Loucy (cell line): Measurements from ENCODE around the gene RLN2.
A peak's percentile ranks its signal among the peaks of the same experiment; 100 is the strongest.

Source experiments
- H2AFZ ChIP-seq: fragments of 200-600 bp; sonication (generic); 2 replicates; pipeline ENCODE4 v1.6.0; 2016; ENCODE audit warnings: antibody characterized with exemption, mild to moderate bottlenecking, low read length, moderate library complexity
- H3F3A ChIP-seq: fragments of 200-600 bp; 2 replicates; pipeline ENCODE4 v1.6.0; 2016; ENCODE audit warnings: antibody characterized with exemption, low read depth, mild to moderate bottlenecking
- H3K27me3 ChIP-seq: fragments of 200-600 bp; sonication (generic); 2 replicates; pipeline ENCODE4 v1.6.1; 2014; ENCODE audit warnings: low read length, mild to moderate bottlenecking; ENCODE audit not compliant: insufficient read depth, poor library complexity, severe bottlenecking
- H3K36me3 ChIP-seq: fragments of 200-600 bp; sonication (generic); 2 replicates; pipeline ENCODE4 v1.6.1; 2016; ENCODE audit warnings: low read length; ENCODE audit not compliant: insufficient read depth
- H3K4me1 ChIP-seq: fragments of 200-600 bp; sonication (generic); 2 replicates; pipeline ENCODE4 v1.5.1; 2014; ENCODE audit warnings: low read length, mild to moderate bottlenecking; ENCODE audit not compliant: insufficient read depth, poor library complexity, severe bottlenecking
- H3K4me2 ChIP-seq: fragments of 200-600 bp; sonication (generic); 2 replicates; pipeline ENCODE4 v1.6.0; 2014; ENCODE audit warnings: antibody characterized with exemption, low read length, low read depth, mild to moderate bottlenecking; ENCODE audit not compliant: poor library complexity, severe bottlenecking
- H3K4me3 ChIP-seq: fragments of 200-600 bp; sonication (generic); 2 replicates; pipeline ENCODE4 v1.5.1; 2014; ENCODE audit warnings: low read length, mild to moderate bottlenecking, mixed read lengths; ENCODE audit not compliant: poor library complexity, severe bottlenecking
- H3K79me2 ChIP-seq: fragments of 200-600 bp; sonication (generic); 2 replicates; pipeline ENCODE4 v1.6.1; 2014; ENCODE audit warnings: low read length; ENCODE audit not compliant: insufficient read depth
- H3K9ac ChIP-seq: fragments of 200-600 bp; sonication (generic); 2 replicates; pipeline ENCODE4 v1.6.0; 2014; ENCODE audit warnings: mild to moderate bottlenecking, low read depth, low read length, moderate library complexity; ENCODE audit not compliant: poor library complexity, severe bottlenecking
- H3K9me2 ChIP-seq: fragments of 200-600 bp; sonication (generic); replicated peaks from 2 replicates; pipeline ENCODE4 v1.6.1; 2016; ENCODE audit warnings: low read depth, low read length, mixed read lengths
- H3K9me3 ChIP-seq: fragments of 200-600 bp; sonication (generic); 2 replicates; pipeline ENCODE4 v1.6.1; 2014; ENCODE audit warnings: mild to moderate bottlenecking, antibody characterized with exemption, low read length, low read depth; ENCODE audit not compliant: insufficient read depth
- H4K20me1 ChIP-seq: fragments of 200-600 bp; sonication (generic); 2 replicates; pipeline ENCODE4 v1.6.0; 2014; ENCODE audit warnings: antibody characterized with exemption, low read length, mild to moderate bottlenecking; ENCODE audit not compliant: insufficient read depth, poor library complexity, severe bottlenecking
- EZH2phosphoT487 ChIP-seq: fragments of 200-600 bp; IDR thresholded peaks from 2 replicates; pipeline ENCODE4 v1.6.1; 2018; ENCODE audit warnings: antibody characterized with exemption, mild to moderate bottlenecking, moderate library complexity, borderline replicate concordance
- TF ChIP-seq, protein P1 (sequence below): fragments of 200-600 bp; sonication (generic); conservative IDR thresholded peaks from 2 replicates; pipeline ENCODE4 v1.5.1; 2014; ENCODE audit warnings: mild to moderate bottlenecking, antibody characterized with exemption, low read length

RLN2 gene

DNA sequence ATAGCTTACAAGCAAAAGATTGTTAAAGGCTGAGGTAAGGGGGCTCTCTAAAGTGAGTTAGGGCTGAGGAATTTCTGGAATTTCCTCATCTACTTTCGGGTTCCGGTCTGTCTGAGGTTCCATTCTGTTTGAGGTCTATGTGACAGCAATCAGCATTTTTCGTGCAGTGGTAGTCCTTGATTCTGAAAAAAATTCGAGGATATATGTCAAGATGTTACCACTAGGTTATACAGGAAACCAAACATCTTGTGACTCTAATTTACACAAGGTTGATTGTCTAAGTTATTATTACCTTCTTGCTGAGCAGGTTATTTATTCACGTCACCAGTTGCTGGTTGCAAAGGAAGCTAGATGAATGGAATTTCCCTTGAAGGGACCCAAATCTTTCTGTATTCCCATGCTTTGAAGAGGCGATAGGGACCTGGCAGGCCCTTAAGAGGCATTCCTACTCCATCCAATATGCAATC, 35.2 kb downstream of the RLN2 start:
- Histone ChIP-seq H3K4me3 (no peak overlapping the region), H3K9me3 (no peaks in the 10 kb centered on the region), H3K9me2 (no peaks in the 10 kb centered on the region), H3K36me3 (no peaks in the 10 kb centered on the region), H3K9ac (no peak overlapping the region), H3K79me2 (no peaks in the 10 kb centered on the region), H2AFZ (no peak overlapping the region), H3F3A (no peaks in the 10 kb centered on the region), H4K20me1 (no peaks in the 10 kb centered on the region), H3K27me3 (no peaks in the 10 kb centered on the region), H3K4me1 (no peaks in the 10 kb centered on the region), H3K4me2 (no peak overlapping the region)
- TF ChIP-seq, protein P1, sequence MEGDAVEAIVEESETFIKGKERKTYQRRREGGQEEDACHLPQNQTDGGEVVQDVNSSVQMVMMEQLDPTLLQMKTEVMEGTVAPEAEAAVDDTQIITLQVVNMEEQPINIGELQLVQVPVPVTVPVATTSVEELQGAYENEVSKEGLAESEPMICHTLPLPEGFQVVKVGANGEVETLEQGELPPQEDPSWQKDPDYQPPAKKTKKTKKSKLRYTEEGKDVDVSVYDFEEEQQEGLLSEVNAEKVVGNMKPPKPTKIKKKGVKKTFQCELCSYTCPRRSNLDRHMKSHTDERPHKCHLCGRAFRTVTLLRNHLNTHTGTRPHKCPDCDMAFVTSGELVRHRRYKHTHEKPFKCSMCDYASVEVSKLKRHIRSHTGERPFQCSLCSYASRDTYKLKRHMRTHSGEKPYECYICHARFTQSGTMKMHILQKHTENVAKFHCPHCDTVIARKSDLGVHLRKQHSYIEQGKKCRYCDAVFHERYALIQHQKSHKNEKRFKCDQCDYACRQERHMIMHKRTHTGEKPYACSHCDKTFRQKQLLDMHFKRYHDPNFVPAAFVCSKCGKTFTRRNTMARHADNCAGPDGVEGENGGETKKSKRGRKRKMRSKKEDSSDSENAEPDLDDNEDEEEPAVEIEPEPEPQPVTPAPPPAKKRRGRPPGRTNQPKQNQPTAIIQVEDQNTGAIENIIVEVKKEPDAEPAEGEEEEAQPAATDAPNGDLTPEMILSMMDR, result no peak
- no peak for TF ChIP-seq EZH2phosphoT487

DNA sequence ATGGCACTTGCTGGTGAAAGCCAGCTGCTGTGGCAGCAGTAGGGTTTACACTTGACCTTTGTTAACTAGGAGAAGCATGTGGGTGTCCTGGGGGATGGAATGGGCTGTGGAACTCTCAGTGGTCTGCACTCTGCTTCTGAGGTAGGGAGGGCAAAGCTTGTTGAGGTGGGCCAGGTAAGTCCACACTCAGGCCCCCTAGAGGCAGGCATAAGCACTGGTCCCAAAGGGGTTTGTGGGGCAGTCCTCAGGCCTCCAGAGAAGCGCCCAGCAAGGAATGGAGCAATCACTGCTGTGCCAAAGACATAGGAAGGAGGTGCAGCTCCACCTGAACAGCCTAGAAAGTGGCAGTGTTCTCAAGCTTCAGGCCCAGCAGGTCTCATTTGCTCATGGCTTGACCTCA, 38.6 kb downstream of the RLN2 start:
- Histone ChIP-seq H3K4me1 (no peaks in the 10 kb centered on the region), H3K36me3 (no peaks in the 10 kb centered on the region), H3K4me3 (no peak overlapping the region), H3F3A (no peaks in the 10 kb centered on the region), H3K9ac (no peak overlapping the region), H3K9me2 (no peaks in the 10 kb centered on the region), H3K9me3 (no peaks in the 10 kb centered on the region), H3K4me2 (no peak overlapping the region), H3K27me3 (no peaks in the 10 kb centered on the region), H2AFZ (no peak overlapping the region), H3K79me2 (no peaks in the 10 kb centered on the region), H4K20me1 (no peaks in the 10 kb centered on the region)
- TF ChIP-seq, protein P1, result peak; percentile 51
- TF ChIP-seq EZH2phosphoT487, result no peak

DNA sequence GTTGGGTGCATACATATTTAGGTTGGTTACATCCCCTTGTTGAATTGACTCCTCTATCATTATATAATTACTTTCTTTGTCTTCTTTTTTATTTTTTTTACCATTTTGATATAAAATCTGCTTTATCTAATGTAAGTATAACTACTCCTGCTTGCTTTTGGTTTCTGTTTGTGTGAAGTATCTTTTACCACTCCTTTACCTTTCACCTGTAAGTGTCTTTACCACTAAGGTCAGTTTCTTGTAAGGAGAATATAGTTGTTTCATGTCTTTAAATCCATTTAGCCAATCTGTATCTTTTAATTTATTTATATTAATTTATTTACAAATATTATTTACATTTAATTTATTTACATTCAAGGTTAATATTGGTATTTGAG, 40.3 kb downstream of the RLN2 start:
- H3K4me2 ChIP-seq, result no peak overlapping the region
- H3K79me2 ChIP-seq, result no peaks in the 10 kb centered on the region
- H3K9me3 ChIP-seq, result no peaks in the 10 kb centered on the region
- TF ChIP-seq, protein P1, result no peak
- TF ChIP-seq EZH2phosphoT487, result no peak
- no peaks in the 10 kb centered on the region for H4K20me1 ChIP-seq
- H3K9me2 ChIP-seq, result no peaks in the 10 kb centered on the region
- no peaks in the 10 kb centered on the region for H3F3A ChIP-seq
- H3K36me3 ChIP-seq, result no peaks in the 10 kb centered on the region
- no peak overlapping the region for H3K4me3 ChIP-seq
- no peak overlapping the region; the same call in 1 of the 2 replicates for H2AFZ ChIP-seq
- no peaks in the 10 kb centered on the region for H3K27me3 ChIP-seq
- H3K4me1 ChIP-seq, result no peaks in the 10 kb centered on the region
- no peak overlapping the region for H3K9ac ChIP-seq
